Adipocyte (in vitro differentiated cells): ENCODE results near the gene FAM234A.
A peak's percentile ranks its signal among the peaks of the same experiment; 100 is the strongest.

Experiments
- DNase-seq: peaks from one replicate; pipeline ENCODE4 v3.0.0-alpha.2; 2015; ENCODE audit warnings: low read depth
- H3K27me3 ChIP-seq: replicated peaks from 2 replicates; pipeline ENCODE4 v1.7.0; 2013; ENCODE audit warnings: mild to moderate bottlenecking, low read length, moderate library complexity; ENCODE audit not compliant: control insufficient read depth, insufficient read depth
- H3K36me3 ChIP-seq: 2 replicates; pipeline ENCODE4 v1.7.0; 2013; ENCODE audit warnings: low read length, mild to moderate bottlenecking, moderate library complexity; ENCODE audit not compliant: control insufficient read depth, insufficient read depth, severe bottlenecking
- H3K4me1 ChIP-seq: 2 replicates; pipeline ENCODE4 v1.7.0; 2013; ENCODE audit warnings: mild to moderate bottlenecking, low read length, moderate library complexity; ENCODE audit not compliant: control insufficient read depth, insufficient read depth
- H3K4me3 ChIP-seq: 2 replicates; pipeline ENCODE4 v1.7.0; 2013; ENCODE audit warnings: mild to moderate bottlenecking, low read length, moderate library complexity
- H3K9ac ChIP-seq: 2 replicates; pipeline ENCODE4 v1.7.0; 2013; ENCODE audit warnings: mild to moderate bottlenecking, low read length, moderate library complexity
- H3K9me3 ChIP-seq: 2 replicates; pipeline ENCODE4 v1.7.0; 2013; ENCODE audit warnings: mild to moderate bottlenecking, low read length, moderate library complexity; ENCODE audit not compliant: control insufficient read depth

Gene FAM234A

DNA sequence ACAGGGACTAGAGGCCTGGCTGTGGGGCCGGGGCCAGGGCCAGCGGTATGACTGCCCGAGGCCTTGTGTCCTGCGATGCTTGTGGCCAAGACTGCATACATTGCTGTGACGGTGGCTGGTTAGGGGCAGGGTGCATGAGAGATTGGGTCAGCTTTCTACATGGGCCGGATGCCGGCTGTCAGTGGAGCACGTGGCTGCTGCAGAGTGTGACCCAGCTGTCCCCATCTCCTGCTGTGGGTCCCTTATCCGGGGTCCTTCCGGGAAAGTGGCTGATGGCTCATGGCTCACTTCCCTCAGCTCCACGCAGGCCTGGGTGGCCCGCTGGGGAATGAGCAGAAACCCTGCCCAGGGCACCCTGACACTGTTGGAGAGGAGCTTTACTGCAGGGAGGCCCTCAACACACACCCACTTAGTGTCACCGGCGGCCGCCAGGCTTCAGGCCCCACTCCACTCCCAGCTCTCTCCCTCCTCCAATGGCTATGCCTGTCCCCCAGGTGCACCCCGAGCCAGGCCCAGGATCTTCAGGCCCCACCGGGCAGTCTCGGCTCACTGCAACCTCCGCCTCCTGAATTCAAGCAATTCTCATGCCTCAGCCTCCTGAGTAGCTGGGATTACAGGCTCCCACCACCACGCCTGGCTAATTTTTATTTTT, 41.9 kb downstream of the FAM234A start:
- Histone ChIP-seq H3K36me3 (no peaks in the 10 kb centered on the region), H3K27me3 (peaks cover 5% of the 10 kb centered on the region), H3K9ac (no peak overlapping the region), H3K4me3 (no peak overlapping the region), H3K9me3 (no peaks in the 10 kb centered on the region), H3K4me1 (no peaks in the 10 kb centered on the region)
- DNase-seq = no peak

GRCh38 chr16:278863-279366, 44.3 kb downstream of the FAM234A start:
- peak; percentile 12 for DNase-seq

DNA sequence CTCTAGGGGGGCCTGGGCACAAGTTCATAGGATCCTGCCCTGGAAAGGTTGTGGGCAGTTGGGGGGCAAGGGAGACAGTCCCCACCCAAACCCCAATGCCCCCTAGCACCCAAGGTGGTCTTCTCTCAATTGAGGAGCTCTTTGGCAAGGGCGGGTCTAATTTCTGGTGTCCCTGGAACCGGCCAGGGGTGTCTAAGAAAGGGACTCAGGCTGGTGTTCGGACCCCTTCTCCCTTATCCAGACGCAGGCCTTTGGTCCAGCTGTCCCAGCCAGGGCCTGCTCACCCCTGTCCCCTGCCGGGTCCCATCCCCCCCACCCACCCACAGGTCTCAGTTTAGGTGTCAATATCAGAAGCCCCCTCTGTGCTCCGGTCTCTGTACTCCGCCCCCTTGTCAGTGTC, 44.9 kb downstream of the FAM234A start:
- DNase-seq = no peak
- Histone ChIP-seq H3K36me3 (no peaks in the 10 kb centered on the region), H3K4me1 (no peaks in the 10 kb centered on the region), H3K9me3 (no peaks in the 10 kb centered on the region), H3K9ac (no peak overlapping the region), H3K27me3 (peaks cover 5% of the 10 kb centered on the region), H3K4me3 (no peak overlapping the region)

More at GRCh38 chr16:278863-279366, 44.3 kb downstream of the FAM234A start:
- Histone ChIP-seq H3K4me1 (no peaks in the 10 kb centered on the region), H3K36me3 (no peaks in the 10 kb centered on the region), H3K9me3 (no peaks in the 10 kb centered on the region), H3K9ac (no peak overlapping the region), H3K4me3 (no peak overlapping the region), H3K27me3 (peaks cover 5% of the 10 kb centered on the region)

GRCh38 chr16:280005-280460, 45.4 kb downstream of the FAM234A start:
- no peaks in the 10 kb centered on the region for H3K4me1 ChIP-seq
- H3K36me3 ChIP-seq = no peaks in the 10 kb centered on the region
- no peak overlapping the region for H3K9ac ChIP-seq
- no peak overlapping the region for H3K4me3 ChIP-seq
- DNase-seq = no peak
- no peaks in the 10 kb centered on the region for H3K9me3 ChIP-seq
- H3K27me3 ChIP-seq = peaks cover 3% of the 10 kb centered on the region

DNA sequence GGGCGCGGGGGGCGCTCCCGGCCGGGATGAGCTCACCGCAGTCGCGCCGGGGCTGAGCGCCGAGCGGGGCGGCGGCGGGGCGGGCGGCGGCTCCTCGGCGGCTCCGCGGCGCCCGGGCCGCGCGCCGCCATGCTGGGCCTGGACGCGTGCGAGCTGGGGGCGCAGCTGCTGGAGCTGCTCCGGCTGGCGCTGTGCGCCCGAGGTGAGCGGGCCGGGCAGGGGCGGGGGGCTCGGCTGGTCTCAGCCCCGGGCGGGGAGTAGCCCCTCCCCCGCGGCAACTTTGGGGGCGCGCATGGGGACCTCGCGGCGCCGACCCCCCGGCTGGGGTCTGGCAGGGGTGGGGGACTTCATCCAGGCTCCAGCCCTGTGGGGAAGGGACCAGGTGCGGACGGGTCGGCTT, 45.9 kb downstream of the FAM234A start, which contains the start of gene ARHGDIG:
TSS of gene ARHGDIG (plus strand) at position 40 of the 400 bp plus-strand sequence. CDS start at position 130, 90 bp downstream.
- Histone ChIP-seq H3K4me3 (no peak within 1 kb of the TSS), H3K4me1 (no peaks in the 10 kb centered on the region), H3K36me3 (no peaks in the 10 kb centered on the region), H3K9ac (no peak within 1 kb of the TSS), H3K27me3 (no peaks in the 10 kb centered on the region), H3K9me3 (no peaks in the 10 kb centered on the region)
- peak; percentile 56 for DNase-seq

GRCh38 chr16:280991-281659, 46.5 kb downstream of the FAM234A start:
- Histone ChIP-seq H3K9me3 (no peaks in the 10 kb centered on the region), H3K36me3 (no peaks in the 10 kb centered on the region), H3K4me3 (no peak overlapping the region), H3K4me1 (no peaks in the 10 kb centered on the region), H3K9ac (no peak overlapping the region), H3K27me3 (no peaks in the 10 kb centered on the region)
- DNase-seq = no peak

- no peak for DNase-seq
- Histone ChIP-seq H3K36me3 (no peaks in the 10 kb centered on the region), H3K27me3 (no peaks in the 10 kb centered on the region), H3K4me3 (no peak overlapping the region), H3K9me3 (no peaks in the 10 kb centered on the region), H3K4me1 (no peaks in the 10 kb centered on the region), H3K9ac (no peak overlapping the region)
Observed at GRCh38 chr16:281660-282255, 47.1 kb downstream of the FAM234A start.

GRCh38 chr16:282491-282890, 47.9 kb downstream of the FAM234A start:
- Histone ChIP-seq H3K27me3 (no peaks in the 10 kb centered on the region), H3K9ac (no peak overlapping the region), H3K9me3 (no peaks in the 10 kb centered on the region)

DNA sequence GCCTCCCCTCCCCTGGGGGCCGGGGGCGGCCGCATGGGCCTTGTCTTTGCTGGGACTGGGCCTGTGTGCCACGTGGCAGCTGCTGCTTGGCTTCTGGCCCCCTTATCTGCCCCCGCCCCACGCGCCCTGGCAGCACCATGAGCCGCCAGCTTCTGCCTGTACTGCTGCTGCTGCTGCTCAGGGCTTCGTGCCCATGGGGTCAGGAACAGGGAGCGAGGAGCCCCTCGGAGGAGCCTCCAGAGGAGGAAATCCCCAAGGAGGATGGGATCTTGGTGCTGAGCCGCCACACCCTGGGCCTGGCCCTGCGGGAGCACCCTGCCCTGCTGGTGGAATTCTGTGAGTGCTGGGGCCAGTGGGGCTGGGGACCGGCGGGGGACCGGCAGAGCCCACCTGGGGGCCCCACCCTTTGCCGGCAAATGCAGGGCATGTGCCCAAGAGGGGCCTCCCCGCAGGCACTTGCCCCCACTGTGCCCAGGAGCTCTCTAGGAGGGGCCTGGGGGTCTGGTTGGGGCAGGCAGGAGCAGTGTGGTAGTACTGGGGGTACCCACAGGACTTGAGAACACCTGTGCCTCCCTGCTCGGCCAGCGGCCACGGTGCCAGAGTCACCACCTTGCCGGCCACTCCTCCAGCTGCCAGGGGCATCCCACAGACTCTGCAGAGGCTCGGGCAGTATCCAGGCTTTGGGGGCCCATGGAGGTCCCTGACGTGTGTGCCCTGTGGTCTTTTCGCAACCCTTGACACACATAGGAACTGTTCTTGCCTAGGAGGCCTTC, 48.6 kb downstream of the FAM234A start, which contains the start of gene PDIA2:
TSS of gene PDIA2 (plus strand) at position 132 of the 773 bp plus-strand sequence. CDS start at position 138, 6 bp downstream.
- Histone ChIP-seq H3K36me3 (peaks cover 6% of the 10 kb centered on the region), H3K9me3 (no peaks in the 10 kb centered on the region), H3K4me1 (no peaks in the 10 kb centered on the region), H3K4me3 (no peak within 1 kb of the TSS), H3K27me3 (no peaks in the 10 kb centered on the region), H3K9ac (no peak within 1 kb of the TSS)
- DNase-seq = no peak

More at GRCh38 chr16:282491-282890, 47.9 kb downstream of the FAM234A start:
- H3K4me3 ChIP-seq = no peak overlapping the region
- H3K36me3 ChIP-seq = no peaks in the 10 kb centered on the region
- DNase-seq = no peak
- no peaks in the 10 kb centered on the region for H3K4me1 ChIP-seq

DNA sequence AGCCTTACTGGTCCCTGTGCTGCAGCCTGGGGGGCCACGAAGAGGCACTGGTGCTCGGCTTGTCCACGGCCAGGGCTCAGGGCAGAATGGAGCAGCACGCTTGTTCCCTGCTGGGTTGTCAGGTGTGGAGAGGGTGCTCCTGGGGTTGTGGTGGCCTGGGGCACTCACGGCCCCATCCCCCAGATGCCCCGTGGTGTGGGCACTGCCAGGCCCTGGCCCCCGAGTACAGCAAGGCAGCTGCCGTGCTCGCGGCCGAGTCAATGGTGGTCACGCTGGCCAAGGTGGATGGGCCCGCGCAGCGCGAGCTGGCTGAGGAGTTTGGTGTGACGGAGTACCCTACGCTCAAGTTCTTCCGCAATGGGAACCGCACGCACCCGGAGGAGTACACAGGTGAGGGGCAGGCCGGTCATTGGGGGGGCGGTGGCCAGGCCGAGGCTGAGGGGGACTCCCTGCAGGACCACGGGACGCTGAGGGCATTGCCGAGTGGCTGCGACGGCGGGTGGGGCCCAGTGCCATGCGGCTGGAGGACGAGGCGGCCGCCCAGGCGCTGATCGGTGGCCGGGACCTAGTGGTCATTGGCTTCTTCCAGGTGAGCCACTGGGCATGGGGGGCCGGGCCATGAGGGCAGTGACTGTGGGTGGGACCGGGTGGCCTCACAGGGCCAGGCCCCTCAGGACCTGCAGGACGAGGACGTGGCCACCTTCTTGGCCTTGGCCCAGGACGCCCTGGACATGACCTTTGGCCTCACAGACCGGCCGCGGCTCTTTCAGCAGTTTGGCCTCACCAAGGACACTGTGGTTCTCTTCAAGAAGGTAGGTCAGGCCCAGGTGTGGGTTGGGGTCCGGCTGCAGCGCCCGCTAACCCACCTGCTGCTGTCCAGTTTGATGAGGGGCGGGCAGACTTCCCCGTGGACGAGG, 49.8 kb downstream of the FAM234A start:
- no peak overlapping the region for H3K9ac ChIP-seq
- H3K4me3 ChIP-seq = no peak overlapping the region
- H3K27me3 ChIP-seq = no peaks in the 10 kb centered on the region
- H3K4me1 ChIP-seq = no peaks in the 10 kb centered on the region
- no peak for DNase-seq
- H3K9me3 ChIP-seq = no peaks in the 10 kb centered on the region
- H3K36me3 ChIP-seq = peaks cover 14% of the 10 kb centered on the region
